PC-3 (cell line): ENCODE results near the gene TSPO.

ENCODE experiments used
- CTCF ChIP-seq: fragments of 300-600 bp; sonication (generic); conservative IDR thresholded peaks from 2 replicates; pipeline ENCODE4 v1.5.1; 2017; ENCODE audit warnings: antibody characterized with exemption, low read depth, mild to moderate bottlenecking, low read length
- EZH2 ChIP-seq: fragments of 300-600 bp; sonication (generic); IDR thresholded peaks from one replicate; pipeline ENCODE4 v1.6.1; 2017; ENCODE audit warnings: antibody characterized with exemption, mild to moderate bottlenecking, low read length; ENCODE audit not compliant: unreplicated experiment

GRCh38 chr22:43172191-43172590 is 20.8 kb downstream of the TSPO start:
- TF ChIP-seq CTCF, result no peak
- no peak for TF ChIP-seq EZH2
